ENCODE data around the gene TREH. TPM values are rescaled to one million over a fixed set of nuclear protein-coding genes. Genes with fewer than 3 reads are reported as not detected.
"Not testable (repeated sequence)": the region's sequence is repeated elsewhere in the genome, so short reads cannot be mapped to it uniquely, and the experiment has no call there.

The TREH gene
- total RNA-seq, 1 experiment from 2014 or later, result not detected

DNA sequence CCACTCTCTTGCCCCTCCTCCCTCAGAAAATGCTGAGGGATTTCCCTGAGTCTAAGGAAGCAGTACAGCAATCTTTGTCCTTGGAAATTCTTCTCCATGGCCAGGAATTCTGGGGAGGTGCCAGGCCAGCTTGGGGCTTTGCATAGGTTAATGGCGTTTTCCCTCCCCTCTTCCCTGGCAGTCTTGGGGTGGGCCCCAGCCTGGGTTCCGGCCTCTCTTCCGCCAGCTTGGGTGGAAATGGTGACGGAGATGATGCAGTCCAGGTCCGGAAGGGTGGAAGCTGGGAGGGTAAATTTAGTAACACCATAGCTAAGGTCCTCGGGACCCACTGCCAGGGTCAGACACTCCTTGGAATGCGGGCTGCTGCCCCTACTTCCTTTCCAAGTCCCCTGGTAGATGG is 67.1 kb downstream of the TREH start:
- Histone ChIP-seq H3K79me2 (ENCODE audit: insufficient read depth, low read length) (no peaks in the 10 kb centered on the region), H2BK12ac (ENCODE audit: insufficient read length, low read depth, low read length) (no peak overlapping the region), H3T11ph (ENCODE audit: low read length) (no peak overlapping the region), H2BK120ac (ENCODE audit: low read depth, low read length, poor library complexity, severe bottlenecking) (no peak overlapping the region), H2BK15ac (ENCODE audit: low read depth, low read length) (no peak overlapping the region), H4K91ac (ENCODE audit: insufficient read length, low read depth, low read length) (no peak overlapping the region), H3K4ac (ENCODE audit: low read depth, low read length) (no peak overlapping the region), H2BK5ac (ENCODE audit: insufficient read length, low read length) (no peak overlapping the region), H3K4me1 (ENCODE audit: insufficient read depth, low read length) (peaks cover 15% of the 10 kb centered on the region), H3K27ac (ENCODE audit: insufficient read length, low read depth, low read length) (no peak overlapping the region), H2AK5ac (ENCODE audit: insufficient read length, low read length) (no peak overlapping the region), H3K14ac (ENCODE audit: insufficient read depth, low read length) (no peak overlapping the region), H4K5ac (ENCODE audit: insufficient read length, low read depth, low read length) (no peak overlapping the region), H4K8ac (replicated peaks; ENCODE audit: insufficient read length, low read depth, low read length) (no peak overlapping the region), H3K79me1 (ENCODE audit: insufficient read depth, low read depth, low read length, poor library complexity, severe bottlenecking) (no peaks in the 10 kb centered on the region), H3K9me3 (ENCODE audit: control insufficient read depth, low read depth, low read length) (no peaks in the 10 kb centered on the region), H2BK20ac (ENCODE audit: low read depth, low read length, poor library complexity, severe bottlenecking) (no peak overlapping the region), H3K27me3 (ENCODE audit: insufficient read depth, low read length) (peaks cover 32% of the 10 kb centered on the region), H3K23ac (ENCODE audit: insufficient read length, low read depth, low read length) (no peak overlapping the region), H3K9ac (ENCODE audit: extremely low read depth, insufficient read length, low read length) (no peak overlapping the region), H3K56ac (ENCODE audit: insufficient read length, low read depth, low read length) (no peak overlapping the region), H3K23me2 (ENCODE audit: insufficient read length, low read depth, low read length, poor library complexity, severe bottlenecking) (peaks cover 16% of the 10 kb centered on the region), H3K4me2 (ENCODE audit: insufficient read depth, insufficient read length, low read length) (no peak overlapping the region), H2AFZ (ENCODE audit: low read length) (no peak overlapping the region), H4K20me1 (ENCODE audit: control insufficient read depth, insufficient read depth, insufficient read length) (no peaks in the 10 kb centered on the region), H3K18ac (ENCODE audit: insufficient read length, low read depth, low read length) (no peak overlapping the region)
- H3K9me3 Mint-ChIP-seq, result peaks cover 0 to 6% of the 10 kb centered on the region in 2 experiments; a peak in 3 of 5 replicates
- H3K36me3 Mint-ChIP-seq (ENCODE audit: insufficient read depth in 1 of 3, low read depth in 3 of 3), result peaks cover 0 to 4% (median 0%) of the 10 kb centered on the region in 3 experiments; a peak in 3 of 7 replicates
- TF ChIP-seq, protein P1, sequence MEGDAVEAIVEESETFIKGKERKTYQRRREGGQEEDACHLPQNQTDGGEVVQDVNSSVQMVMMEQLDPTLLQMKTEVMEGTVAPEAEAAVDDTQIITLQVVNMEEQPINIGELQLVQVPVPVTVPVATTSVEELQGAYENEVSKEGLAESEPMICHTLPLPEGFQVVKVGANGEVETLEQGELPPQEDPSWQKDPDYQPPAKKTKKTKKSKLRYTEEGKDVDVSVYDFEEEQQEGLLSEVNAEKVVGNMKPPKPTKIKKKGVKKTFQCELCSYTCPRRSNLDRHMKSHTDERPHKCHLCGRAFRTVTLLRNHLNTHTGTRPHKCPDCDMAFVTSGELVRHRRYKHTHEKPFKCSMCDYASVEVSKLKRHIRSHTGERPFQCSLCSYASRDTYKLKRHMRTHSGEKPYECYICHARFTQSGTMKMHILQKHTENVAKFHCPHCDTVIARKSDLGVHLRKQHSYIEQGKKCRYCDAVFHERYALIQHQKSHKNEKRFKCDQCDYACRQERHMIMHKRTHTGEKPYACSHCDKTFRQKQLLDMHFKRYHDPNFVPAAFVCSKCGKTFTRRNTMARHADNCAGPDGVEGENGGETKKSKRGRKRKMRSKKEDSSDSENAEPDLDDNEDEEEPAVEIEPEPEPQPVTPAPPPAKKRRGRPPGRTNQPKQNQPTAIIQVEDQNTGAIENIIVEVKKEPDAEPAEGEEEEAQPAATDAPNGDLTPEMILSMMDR (conservative IDR thresholded peaks at IDR 0.05), result no peak
- H3K4me1 Mint-ChIP-seq, result peaks cover 64 to 69% of the 10 kb centered on the region in 2 experiments
- H3K27me3 Mint-ChIP-seq (ENCODE audit: low read depth), result peaks cover 48% of the 10 kb centered on the region
- peak; percentile 26 for DNase-seq
- H3K4me3 Mint-ChIP-seq, result no peak overlapping the region; a peak in 2 of 5 replicates
- H3K27ac Mint-ChIP-seq, result peak overlapping the region in 1 of 3 experiments; percentile 59; a peak in 1 of 7 replicates
- WGBS (ENCODE audit: extremely low coverage, insufficient read length, low lambda C conversion rate), result no CpG with 5 or more reads among the region's 7 CpGs

- H3K27me3 ChIP-seq (ENCODE audit: insufficient read depth, low read length), result peaks cover 39% of the 10 kb centered on the region
- not testable (repeated sequence) for H3K27ac ChIP-seq (ENCODE audit: insufficient read length, low read depth, low read length); H4K5ac ChIP-seq (ENCODE audit: insufficient read length, low read depth, low read length); H3K79me1 ChIP-seq (ENCODE audit: insufficient read depth, low read depth, low read length, poor library complexity, severe bottlenecking); H3K9me3 Mint-ChIP-seq; H3K27ac Mint-ChIP-seq; H2AFZ ChIP-seq (ENCODE audit: low read length); H4K91ac ChIP-seq (ENCODE audit: insufficient read length, low read depth, low read length); H2BK20ac ChIP-seq (ENCODE audit: low read depth, low read length, poor library complexity, severe bottlenecking); H3K18ac ChIP-seq (ENCODE audit: insufficient read length, low read depth, low read length); H3K9ac ChIP-seq (ENCODE audit: extremely low read depth, insufficient read length, low read length); H3K4ac ChIP-seq (ENCODE audit: low read depth, low read length); H3K79me2 ChIP-seq (ENCODE audit: insufficient read depth, low read length); H2BK12ac ChIP-seq (ENCODE audit: insufficient read length, low read depth, low read length); H3K4me2 ChIP-seq (ENCODE audit: insufficient read depth, insufficient read length, low read length); H3K14ac ChIP-seq (ENCODE audit: insufficient read depth, low read length); H2AK5ac ChIP-seq (ENCODE audit: insufficient read length, low read length); H2BK120ac ChIP-seq (ENCODE audit: low read depth, low read length, poor library complexity, severe bottlenecking); H3K23ac ChIP-seq (ENCODE audit: insufficient read length, low read depth, low read length); H2BK5ac ChIP-seq (ENCODE audit: insufficient read length, low read length); H3K9me3 ChIP-seq (ENCODE audit: control insufficient read depth, low read depth, low read length); H4K20me1 ChIP-seq (ENCODE audit: control insufficient read depth, insufficient read depth, insufficient read length); H3K56ac ChIP-seq (ENCODE audit: insufficient read length, low read depth, low read length); H2BK15ac ChIP-seq (ENCODE audit: low read depth, low read length); H4K8ac ChIP-seq (replicated peaks; ENCODE audit: insufficient read length, low read depth, low read length); H3T11ph ChIP-seq (ENCODE audit: low read length); H3K36me3 Mint-ChIP-seq (ENCODE audit: insufficient read depth in 1 of 3, low read depth in 3 of 3)
- peaks cover 16% of the 10 kb centered on the region for H3K23me2 ChIP-seq (ENCODE audit: insufficient read length, low read depth, low read length, poor library complexity, severe bottlenecking)
- Mint-ChIP-seq H3K4me3 (peak overlapping the region in 1 of 2 experiments; percentile 52; a peak in 3 of 5 replicates), H3K4me1 (peaks cover 64 to 69% of the 10 kb centered on the region in 2 experiments), H3K27me3 (ENCODE audit: low read depth) (peaks cover 58% of the 10 kb centered on the region)
- DNase-seq, result peak; percentile 20
- no CpG with 5 or more reads among the region's 19 CpGs for WGBS (ENCODE audit: extremely low coverage, insufficient read length, low lambda C conversion rate)
- H3K4me1 ChIP-seq (ENCODE audit: insufficient read depth, low read length), result peaks cover 13% of the 10 kb centered on the region
These were observed 68.0 kb downstream of the TREH start for GRCh38 chr11:118611433-118611795.

Measured in H9 (cell line).